ENCODE measurements around the gene KLK15.

Gene KLK15

DNA sequence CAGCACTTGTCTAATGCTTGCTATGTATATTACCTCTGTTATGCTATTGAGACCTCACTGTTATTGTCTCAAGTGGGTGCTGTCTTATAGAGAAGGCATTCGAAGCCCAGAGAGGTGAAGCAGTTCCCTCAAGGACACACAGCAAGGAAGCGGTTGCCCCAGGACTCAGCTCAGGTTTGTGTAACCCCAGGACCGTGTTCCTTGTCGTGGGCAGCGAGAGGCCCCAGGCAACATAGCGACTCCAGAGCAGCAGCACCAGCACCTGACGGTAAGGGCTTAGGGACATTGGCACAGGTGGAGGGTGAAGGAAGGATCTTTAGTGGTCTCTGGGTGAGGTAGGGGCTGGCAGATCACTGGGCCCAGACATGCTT lies 2.4 kb downstream of the KLK15 start:
- DNase-seq (ENCODE audit: low read depth in 1 of 2, low spot score in 1 of 2): no peak
- H3K27ac ChIP-seq (replicated peaks): no peak overlapping the region
- H3K4me3 ChIP-seq (replicated peaks; ENCODE audit: insufficient read depth, low read length): no peak overlapping the region
- H3K27me3 ChIP-seq (ENCODE audit: insufficient read depth, poor library complexity, severe bottlenecking): peaks cover 14% of the 10 kb centered on the region
- TF ChIP-seq, protein P1, sequence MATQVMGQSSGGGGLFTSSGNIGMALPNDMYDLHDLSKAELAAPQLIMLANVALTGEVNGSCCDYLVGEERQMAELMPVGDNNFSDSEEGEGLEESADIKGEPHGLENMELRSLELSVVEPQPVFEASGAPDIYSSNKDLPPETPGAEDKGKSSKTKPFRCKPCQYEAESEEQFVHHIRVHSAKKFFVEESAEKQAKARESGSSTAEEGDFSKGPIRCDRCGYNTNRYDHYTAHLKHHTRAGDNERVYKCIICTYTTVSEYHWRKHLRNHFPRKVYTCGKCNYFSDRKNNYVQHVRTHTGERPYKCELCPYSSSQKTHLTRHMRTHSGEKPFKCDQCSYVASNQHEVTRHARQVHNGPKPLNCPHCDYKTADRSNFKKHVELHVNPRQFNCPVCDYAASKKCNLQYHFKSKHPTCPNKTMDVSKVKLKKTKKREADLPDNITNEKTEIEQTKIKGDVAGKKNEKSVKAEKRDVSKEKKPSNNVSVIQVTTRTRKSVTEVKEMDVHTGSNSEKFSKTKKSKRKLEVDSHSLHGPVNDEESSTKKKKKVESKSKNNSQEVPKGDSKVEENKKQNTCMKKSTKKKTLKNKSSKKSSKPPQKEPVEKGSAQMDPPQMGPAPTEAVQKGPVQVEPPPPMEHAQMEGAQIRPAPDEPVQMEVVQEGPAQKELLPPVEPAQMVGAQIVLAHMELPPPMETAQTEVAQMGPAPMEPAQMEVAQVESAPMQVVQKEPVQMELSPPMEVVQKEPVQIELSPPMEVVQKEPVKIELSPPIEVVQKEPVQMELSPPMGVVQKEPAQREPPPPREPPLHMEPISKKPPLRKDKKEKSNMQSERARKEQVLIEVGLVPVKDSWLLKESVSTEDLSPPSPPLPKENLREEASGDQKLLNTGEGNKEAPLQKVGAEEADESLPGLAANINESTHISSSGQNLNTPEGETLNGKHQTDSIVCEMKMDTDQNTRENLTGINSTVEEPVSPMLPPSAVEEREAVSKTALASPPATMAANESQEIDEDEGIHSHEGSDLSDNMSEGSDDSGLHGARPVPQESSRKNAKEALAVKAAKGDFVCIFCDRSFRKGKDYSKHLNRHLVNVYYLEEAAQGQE (IDR thresholded peaks at IDR 0.05; ENCODE audit: insufficient replicate concordance, low read depth): no peak
- TF ChIP-seq, protein P2, sequence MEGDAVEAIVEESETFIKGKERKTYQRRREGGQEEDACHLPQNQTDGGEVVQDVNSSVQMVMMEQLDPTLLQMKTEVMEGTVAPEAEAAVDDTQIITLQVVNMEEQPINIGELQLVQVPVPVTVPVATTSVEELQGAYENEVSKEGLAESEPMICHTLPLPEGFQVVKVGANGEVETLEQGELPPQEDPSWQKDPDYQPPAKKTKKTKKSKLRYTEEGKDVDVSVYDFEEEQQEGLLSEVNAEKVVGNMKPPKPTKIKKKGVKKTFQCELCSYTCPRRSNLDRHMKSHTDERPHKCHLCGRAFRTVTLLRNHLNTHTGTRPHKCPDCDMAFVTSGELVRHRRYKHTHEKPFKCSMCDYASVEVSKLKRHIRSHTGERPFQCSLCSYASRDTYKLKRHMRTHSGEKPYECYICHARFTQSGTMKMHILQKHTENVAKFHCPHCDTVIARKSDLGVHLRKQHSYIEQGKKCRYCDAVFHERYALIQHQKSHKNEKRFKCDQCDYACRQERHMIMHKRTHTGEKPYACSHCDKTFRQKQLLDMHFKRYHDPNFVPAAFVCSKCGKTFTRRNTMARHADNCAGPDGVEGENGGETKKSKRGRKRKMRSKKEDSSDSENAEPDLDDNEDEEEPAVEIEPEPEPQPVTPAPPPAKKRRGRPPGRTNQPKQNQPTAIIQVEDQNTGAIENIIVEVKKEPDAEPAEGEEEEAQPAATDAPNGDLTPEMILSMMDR (IDR thresholded peaks at IDR 0.05; ENCODE audit: insufficient read depth, low read length): no peak
- no peak for TF ChIP-seq GABPA (IDR thresholded peaks at IDR 0.05; ENCODE audit: low read depth)
- no peak for TF ChIP-seq SPI1 (IDR thresholded peaks at IDR 0.05; ENCODE audit: borderline replicate concordance, low read depth)
- TF ChIP-seq POLR2AphosphoS5 (IDR thresholded peaks at IDR 0.05; ENCODE audit: low read depth): no peak

DNA sequence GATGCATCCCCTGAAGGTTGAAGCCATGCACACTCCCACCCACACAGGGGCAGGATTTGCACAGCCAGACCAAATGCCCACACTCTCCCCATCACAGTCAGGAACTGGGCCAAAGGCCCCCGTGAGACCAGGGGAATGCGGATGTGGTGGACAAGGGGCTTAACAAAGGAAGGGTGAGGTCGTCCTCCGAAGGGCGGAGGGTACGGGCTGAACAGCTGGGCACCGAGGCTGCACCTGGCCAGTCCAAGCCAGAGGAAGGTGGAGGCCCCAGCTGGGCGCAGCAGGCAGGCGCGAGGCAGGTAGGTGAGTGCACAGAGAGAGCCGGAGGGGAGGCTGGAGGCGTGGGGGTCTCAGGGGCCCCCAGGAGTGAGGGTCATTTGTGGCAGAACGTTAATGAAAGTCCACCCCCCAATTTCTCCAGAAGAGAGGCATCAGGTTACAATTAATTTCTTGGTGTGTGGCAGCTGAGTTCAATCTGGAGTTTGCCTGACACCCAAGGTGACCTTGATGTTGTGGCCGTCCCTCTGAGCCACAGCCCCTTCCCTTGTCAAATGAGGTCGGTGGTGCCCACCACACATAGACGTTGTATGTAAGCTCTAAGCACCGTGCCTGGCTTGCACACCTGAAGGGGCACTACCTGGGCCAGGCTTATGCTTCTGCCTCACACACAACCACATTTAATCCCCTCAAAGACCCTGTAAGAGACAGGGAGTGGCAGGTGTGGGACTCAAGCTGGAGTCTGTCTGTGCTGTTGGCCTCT lies 2.9 kb downstream of the KLK15 start:
- DNase-seq (ENCODE audit: low read depth in 1 of 2, low spot score in 1 of 2): no peak
- Histone ChIP-seq H3K4me3 (replicated peaks; ENCODE audit: insufficient read depth, low read length) (no peak overlapping the region), H3K27ac (replicated peaks) (no peak overlapping the region), H3K27me3 (ENCODE audit: insufficient read depth, poor library complexity, severe bottlenecking) (peaks cover 11% of the 10 kb centered on the region)
- TF ChIP-seq, protein P1 (IDR thresholded peaks at IDR 0.05; ENCODE audit: insufficient replicate concordance, low read depth): no peak
- TF ChIP-seq POLR2AphosphoS5 (IDR thresholded peaks at IDR 0.05; ENCODE audit: low read depth) (no peak), SPI1 (IDR thresholded peaks at IDR 0.05; ENCODE audit: borderline replicate concordance, low read depth) (no peak), GABPA (IDR thresholded peaks at IDR 0.05; ENCODE audit: low read depth) (no peak)

DNA sequence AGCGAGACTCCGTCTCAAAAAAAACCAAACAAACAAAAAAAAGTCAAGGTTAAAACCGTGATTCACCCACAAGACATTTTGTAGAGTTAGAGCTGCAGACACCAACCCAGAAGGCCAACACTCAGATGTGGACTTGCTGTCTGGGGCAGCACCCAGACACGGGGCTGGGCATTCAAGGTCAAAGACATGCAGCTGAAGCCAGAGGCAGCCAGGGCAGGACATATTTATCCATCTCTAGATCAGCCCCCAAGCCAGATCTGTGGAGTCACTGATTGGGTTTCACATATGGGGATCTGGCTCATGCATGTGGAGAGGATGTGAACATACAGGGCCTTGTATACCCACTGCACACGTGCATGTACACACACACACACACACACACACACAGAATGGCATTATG lies 3.6 kb downstream of the KLK15 start:
- TF ChIP-seq SPI1 (IDR thresholded peaks at IDR 0.05; ENCODE audit: borderline replicate concordance, low read depth) (no peak), POLR2AphosphoS5 (IDR thresholded peaks at IDR 0.05; ENCODE audit: low read depth) (no peak), GABPA (IDR thresholded peaks at IDR 0.05; ENCODE audit: low read depth) (no peak)
- TF ChIP-seq, protein P1 (IDR thresholded peaks at IDR 0.05; ENCODE audit: insufficient replicate concordance, low read depth): no peak
- TF ChIP-seq, protein P2 (IDR thresholded peaks at IDR 0.05; ENCODE audit: insufficient read depth, low read length): no peak
- Histone ChIP-seq H3K27me3 (ENCODE audit: insufficient read depth, poor library complexity, severe bottlenecking) (peaks cover 4% of the 10 kb centered on the region), H3K4me3 (replicated peaks; ENCODE audit: insufficient read depth, low read length) (no peak overlapping the region), H3K27ac (replicated peaks) (no peak overlapping the region)
- no peak for DNase-seq (ENCODE audit: low read depth in 1 of 2, low spot score in 1 of 2)
